ENCODE results near the gene AKAP7.

The AKAP7 gene

GRCh38 chr6:131122007-131122406 is 13.3 kb upstream of the AKAP7 start:
- no peak for ATAC-seq (ENCODE audit: insufficient read depth, low read depth)
- Histone ChIP-seq H3K9me3 (ENCODE audit: insufficient read depth, low read length, severe bottlenecking) (peaks cover 4% of the 10 kb centered on the region), H3K9ac (ENCODE audit: low read depth, low read length) (no peak overlapping the region), H2AFZ (ENCODE audit: low read depth, low read length) (0 out of 2 replicates have a peak overlapping the region, but pooled peaks have one; percentile 7), H3K4me1 (ENCODE audit: insufficient read depth, low read length) (no peaks in the 10 kb centered on the region), H3K79me2 (ENCODE audit: insufficient read depth, low read length) (no peaks in the 10 kb centered on the region), H3K4me2 (ENCODE audit: insufficient read depth, low read length) (no peak overlapping the region), H4K20me1 (ENCODE audit: insufficient read depth, low read length) (no peaks in the 10 kb centered on the region), H3K4me3 (ENCODE audit: low read depth in 1 of 2, low read length in 2 of 2) (no peak overlapping the region), H3K27me3 (ENCODE audit: insufficient read depth, low read length, poor library complexity) (no peaks in the 10 kb centered on the region), H3K27ac (ENCODE audit: low read length) (no peak overlapping the region), H3K36me3 (ENCODE audit: insufficient read depth, low read length) (no peaks in the 10 kb centered on the region)
- no peak for DNase-seq
- TF ChIP-seq EZH2 (IDR thresholded peaks at IDR 0.05; ENCODE audit: borderline replicate concordance, low read depth, low read length, severe bottlenecking) = no peak

DNA sequence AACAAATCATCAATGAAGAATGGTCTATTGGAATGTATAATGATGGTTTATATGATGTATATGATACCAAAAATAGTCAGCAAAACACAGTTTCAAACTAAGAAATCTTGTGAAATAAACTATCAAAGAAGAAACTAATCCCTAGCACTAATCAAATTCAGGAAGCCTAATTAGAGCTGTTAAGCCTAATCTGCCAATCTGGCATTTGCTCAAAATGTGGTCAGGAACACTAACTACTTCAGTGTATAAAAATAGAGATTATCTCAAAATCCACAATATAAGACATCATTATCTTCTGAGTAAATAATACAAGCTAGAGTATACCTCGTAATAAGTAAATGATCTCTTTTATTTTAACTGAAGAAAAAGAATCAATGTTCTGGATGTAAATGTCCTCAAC is 12.8 kb upstream of the AKAP7 start:
- ATAC-seq (ENCODE audit: insufficient read depth, low read depth) (no peak), DNase-seq (no peak)
- Histone ChIP-seq H3K27me3 (ENCODE audit: insufficient read depth, low read length, poor library complexity) (no peaks in the 10 kb centered on the region), H3K4me3 (ENCODE audit: low read depth in 1 of 2, low read length in 2 of 2) (no peak overlapping the region), H3K4me1 (ENCODE audit: insufficient read depth, low read length) (no peaks in the 10 kb centered on the region), H3K36me3 (ENCODE audit: insufficient read depth, low read length) (no peaks in the 10 kb centered on the region), H3K9me3 (ENCODE audit: insufficient read depth, low read length, severe bottlenecking) (no peaks in the 10 kb centered on the region), H2AFZ (ENCODE audit: low read depth, low read length) (no peak overlapping the region), H3K27ac (ENCODE audit: low read length) (no peak overlapping the region), H3K4me2 (ENCODE audit: insufficient read depth, low read length) (no peak overlapping the region), H4K20me1 (ENCODE audit: insufficient read depth, low read length) (no peaks in the 10 kb centered on the region), H3K9ac (ENCODE audit: low read depth, low read length) (no peak overlapping the region), H3K79me2 (ENCODE audit: insufficient read depth, low read length) (no peaks in the 10 kb centered on the region)
- no peak for TF ChIP-seq EZH2 (IDR thresholded peaks at IDR 0.05; ENCODE audit: borderline replicate concordance, low read depth, low read length, severe bottlenecking)
- TF ChIP-seq, protein P1, sequence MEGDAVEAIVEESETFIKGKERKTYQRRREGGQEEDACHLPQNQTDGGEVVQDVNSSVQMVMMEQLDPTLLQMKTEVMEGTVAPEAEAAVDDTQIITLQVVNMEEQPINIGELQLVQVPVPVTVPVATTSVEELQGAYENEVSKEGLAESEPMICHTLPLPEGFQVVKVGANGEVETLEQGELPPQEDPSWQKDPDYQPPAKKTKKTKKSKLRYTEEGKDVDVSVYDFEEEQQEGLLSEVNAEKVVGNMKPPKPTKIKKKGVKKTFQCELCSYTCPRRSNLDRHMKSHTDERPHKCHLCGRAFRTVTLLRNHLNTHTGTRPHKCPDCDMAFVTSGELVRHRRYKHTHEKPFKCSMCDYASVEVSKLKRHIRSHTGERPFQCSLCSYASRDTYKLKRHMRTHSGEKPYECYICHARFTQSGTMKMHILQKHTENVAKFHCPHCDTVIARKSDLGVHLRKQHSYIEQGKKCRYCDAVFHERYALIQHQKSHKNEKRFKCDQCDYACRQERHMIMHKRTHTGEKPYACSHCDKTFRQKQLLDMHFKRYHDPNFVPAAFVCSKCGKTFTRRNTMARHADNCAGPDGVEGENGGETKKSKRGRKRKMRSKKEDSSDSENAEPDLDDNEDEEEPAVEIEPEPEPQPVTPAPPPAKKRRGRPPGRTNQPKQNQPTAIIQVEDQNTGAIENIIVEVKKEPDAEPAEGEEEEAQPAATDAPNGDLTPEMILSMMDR (IDR thresholded peaks at IDR 0.05; ENCODE audit: borderline replicate concordance, extremely low read depth, low read length, poor library complexity, severe bottlenecking) = no peak

DNA sequence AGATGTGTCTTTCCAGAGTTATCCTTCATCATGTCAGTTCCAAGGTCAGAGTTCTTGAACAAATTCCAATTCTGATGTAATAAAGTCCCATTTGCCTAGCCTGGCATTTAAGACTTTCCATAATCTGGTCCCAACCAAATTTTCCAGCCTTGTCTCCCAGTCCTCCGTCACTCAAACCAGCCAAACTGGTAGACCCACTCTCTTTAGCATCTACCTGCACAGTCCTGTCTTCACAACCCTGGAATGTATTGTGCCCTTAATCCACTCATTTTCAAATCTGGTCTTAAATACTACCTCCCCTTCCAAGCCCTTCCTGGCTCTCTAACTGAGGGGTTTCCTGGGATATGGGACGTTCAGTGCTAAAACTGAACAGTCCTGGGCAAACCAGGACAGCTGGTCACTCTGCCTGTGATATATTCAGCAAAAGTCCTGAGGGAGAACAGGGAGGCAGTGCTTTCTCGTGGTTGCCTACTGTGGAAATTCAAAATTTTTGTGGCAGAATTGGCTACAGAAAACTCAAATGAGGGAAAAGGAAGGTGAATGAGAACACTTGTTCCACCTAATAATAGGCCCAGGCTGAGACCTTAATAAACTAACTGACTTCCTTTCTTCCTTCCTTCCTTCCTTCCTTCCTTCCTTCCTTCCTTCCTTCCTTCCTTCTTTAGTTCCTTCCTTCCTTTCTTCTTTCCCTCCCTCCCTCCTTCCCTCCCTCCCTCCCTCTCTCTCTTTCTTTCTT is 10.8 kb upstream of the AKAP7 start:
- Histone ChIP-seq H3K4me1 (ENCODE audit: insufficient read depth, low read length) (no peaks in the 10 kb centered on the region), H4K20me1 (ENCODE audit: insufficient read depth, low read length) (no peaks in the 10 kb centered on the region), H3K27me3 (ENCODE audit: insufficient read depth, low read length, poor library complexity) (no peaks in the 10 kb centered on the region), H3K4me3 (ENCODE audit: low read depth in 1 of 2, low read length in 2 of 2) (no peak overlapping the region), H3K4me2 (ENCODE audit: insufficient read depth, low read length) (no peak overlapping the region), H3K9ac (ENCODE audit: low read depth, low read length) (no peak overlapping the region), H2AFZ (ENCODE audit: low read depth, low read length) (no peak overlapping the region), H3K27ac (ENCODE audit: low read length) (no peak overlapping the region), H3K36me3 (ENCODE audit: insufficient read depth, low read length) (no peaks in the 10 kb centered on the region), H3K79me2 (ENCODE audit: insufficient read depth, low read length) (no peaks in the 10 kb centered on the region), H3K9me3 (ENCODE audit: insufficient read depth, low read length, severe bottlenecking) (no peaks in the 10 kb centered on the region)
- TF ChIP-seq, protein P1 (IDR thresholded peaks at IDR 0.05; ENCODE audit: borderline replicate concordance, extremely low read depth, low read length, poor library complexity, severe bottlenecking) = no peak
- no peak for TF ChIP-seq EZH2 (IDR thresholded peaks at IDR 0.05; ENCODE audit: borderline replicate concordance, low read depth, low read length, severe bottlenecking)
- DNase-seq = no peak
- ATAC-seq (ENCODE audit: insufficient read depth, low read depth) = no peak

DNA sequence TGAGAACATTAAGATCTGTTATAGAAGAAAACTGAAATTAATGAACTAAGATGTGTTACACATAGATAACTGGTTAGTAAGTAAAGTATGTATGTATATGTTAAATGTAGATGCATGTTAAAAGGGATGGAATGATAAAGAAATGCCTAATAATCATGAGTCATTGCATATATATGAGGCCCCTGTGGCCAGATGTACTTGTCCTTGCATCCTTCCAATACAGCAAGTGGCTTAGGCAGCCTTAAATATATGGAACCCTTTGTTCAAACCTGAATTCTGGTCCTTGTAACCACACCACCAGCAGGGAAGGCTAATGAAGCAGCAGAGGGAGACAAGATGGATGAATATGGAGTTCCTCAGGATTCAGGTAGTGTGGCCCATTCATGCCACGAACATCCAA is 9.8 kb upstream of the AKAP7 start:
- Histone ChIP-seq H3K9ac (ENCODE audit: low read depth, low read length) (no peak overlapping the region), H4K20me1 (ENCODE audit: insufficient read depth, low read length) (no peaks in the 10 kb centered on the region), H3K4me1 (ENCODE audit: insufficient read depth, low read length) (no peaks in the 10 kb centered on the region), H3K27ac (ENCODE audit: low read length) (no peak overlapping the region), H3K36me3 (ENCODE audit: insufficient read depth, low read length) (no peaks in the 10 kb centered on the region), H3K4me3 (ENCODE audit: low read depth in 1 of 2, low read length in 2 of 2) (no peak overlapping the region), H3K4me2 (ENCODE audit: insufficient read depth, low read length) (no peak overlapping the region), H3K79me2 (ENCODE audit: insufficient read depth, low read length) (no peaks in the 10 kb centered on the region), H3K9me3 (ENCODE audit: insufficient read depth, low read length, severe bottlenecking) (no peaks in the 10 kb centered on the region), H2AFZ (ENCODE audit: low read depth, low read length) (no peak overlapping the region), H3K27me3 (ENCODE audit: insufficient read depth, low read length, poor library complexity) (no peaks in the 10 kb centered on the region)
- no peak for ATAC-seq (ENCODE audit: insufficient read depth, low read depth)
- TF ChIP-seq, protein P1 (IDR thresholded peaks at IDR 0.05; ENCODE audit: borderline replicate concordance, extremely low read depth, low read length, poor library complexity, severe bottlenecking) = no peak
- no peak for TF ChIP-seq EZH2 (IDR thresholded peaks at IDR 0.05; ENCODE audit: borderline replicate concordance, low read depth, low read length, severe bottlenecking)
- no peak for DNase-seq
